GM18909 (cell line): ENCODE results near the gene GAPDHS.

ENCODE experiments used
- ATAC-seq: cut with Tn5 transposase; IDR thresholded peaks from one replicate; pipeline ENCODE4 v1.9.1; 2021; ENCODE audit warnings: mild to moderate bottlenecking; ENCODE audit not compliant: unreplicated experiment, poor library complexity

GAPDHS gene

DNA sequence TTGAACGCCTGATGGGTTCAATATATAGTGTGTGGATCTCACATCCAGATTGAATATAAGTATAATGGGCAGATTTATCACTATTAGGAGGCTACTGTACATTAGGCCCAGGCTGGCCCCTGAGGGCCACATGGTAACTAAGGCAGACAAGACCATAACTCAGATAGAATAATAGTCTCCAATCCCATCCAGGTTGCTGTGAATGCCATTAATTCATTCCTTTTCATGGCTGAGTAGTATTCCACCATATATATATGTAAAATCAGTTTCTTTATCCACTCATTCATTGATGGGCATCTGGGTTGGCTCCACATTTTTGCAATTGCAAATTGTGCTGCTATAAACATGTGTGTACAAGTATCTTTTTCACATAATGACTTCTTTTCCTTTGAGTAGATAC, 44.7 kb downstream of the GAPDHS start:
- no peak for ATAC-seq

DNA sequence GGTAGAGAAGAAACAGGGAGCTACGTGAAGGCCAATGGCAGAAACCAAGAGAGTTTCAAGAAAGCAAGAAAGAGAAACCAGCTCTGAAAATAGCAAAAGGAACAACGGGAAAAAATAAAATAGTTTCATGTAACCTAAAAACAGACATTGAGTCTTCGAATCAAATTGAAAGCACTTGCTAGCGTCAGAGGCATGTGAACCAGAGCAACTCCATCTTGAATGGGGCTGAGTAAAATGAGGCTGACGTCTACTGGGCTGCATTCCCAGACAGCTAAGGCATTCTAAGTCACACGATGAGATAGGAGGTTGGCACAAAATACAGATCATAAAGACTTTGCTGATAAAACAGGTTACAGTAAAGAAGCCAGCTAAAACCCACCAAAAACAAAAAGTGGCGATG, 45.5 kb downstream of the GAPDHS start:
- no peak for ATAC-seq

DNA sequence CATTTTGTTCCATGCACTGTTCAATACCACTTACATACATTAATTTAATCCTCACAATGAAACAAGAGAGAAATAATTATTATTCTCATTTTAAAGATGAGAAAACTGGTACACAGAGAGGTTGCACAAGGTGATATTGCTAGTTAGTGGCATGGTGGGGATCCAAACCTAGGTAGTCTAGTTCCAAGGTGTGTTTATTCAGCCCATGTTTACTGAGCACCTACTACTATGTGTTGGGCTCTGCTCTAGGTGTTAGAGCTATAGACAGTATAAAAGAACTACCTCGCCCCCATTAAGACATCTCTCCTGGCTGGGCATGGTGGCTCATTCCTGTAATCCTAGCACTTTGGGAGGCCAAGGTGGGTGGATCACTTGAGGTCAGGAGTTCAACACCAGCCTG, 49.5 kb downstream of the GAPDHS start:
- ATAC-seq = no peak

DNA sequence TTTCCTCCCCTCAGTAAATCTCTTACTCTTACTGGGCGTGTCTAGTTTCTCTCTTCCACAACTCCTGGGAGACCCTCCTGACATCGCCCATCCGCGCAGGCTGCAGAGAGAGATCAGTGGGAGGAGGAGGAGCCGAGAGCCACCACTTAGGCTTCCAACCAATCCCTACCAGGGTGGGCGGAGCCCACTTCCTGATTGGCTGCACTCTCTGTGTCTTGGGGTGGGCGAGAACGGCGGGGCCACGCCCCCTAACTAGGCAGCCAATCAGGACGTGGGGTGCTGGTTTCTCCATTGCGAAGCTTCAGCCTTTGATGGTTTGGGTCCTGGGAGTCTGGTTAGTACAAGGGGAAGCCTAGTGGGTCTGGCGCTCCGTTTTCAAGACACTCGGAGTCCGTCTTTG, 52.6 kb downstream of the GAPDHS start, which contains the start of gene PMIS2:
Gene PMIS2, plus strand, starts transcription at position 326 of the 400 bp plus-strand sequence. CDS start 87 bp downstream, outside the sequence.
- ATAC-seq = no peak

DNA sequence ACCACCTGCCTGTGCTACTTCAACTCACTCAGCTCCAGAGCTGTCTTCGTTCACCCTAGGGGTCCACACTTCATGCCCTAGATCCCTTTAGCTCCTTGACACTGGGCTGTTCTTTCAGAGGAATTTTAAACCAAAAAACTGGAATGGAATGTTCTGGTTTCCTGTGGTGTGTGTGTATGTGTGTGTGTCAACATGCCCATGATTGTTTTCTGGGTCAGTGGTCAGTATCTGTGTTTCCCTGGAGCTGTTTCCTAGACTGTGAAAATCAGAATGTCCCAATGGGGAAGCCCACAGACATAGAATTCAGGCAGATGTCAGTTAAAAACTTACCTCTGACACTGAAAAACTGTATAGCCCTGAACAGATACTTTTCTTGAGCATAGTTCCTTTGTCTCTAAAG, 54.1 kb downstream of the GAPDHS start:
- ATAC-seq = no peak

DNA sequence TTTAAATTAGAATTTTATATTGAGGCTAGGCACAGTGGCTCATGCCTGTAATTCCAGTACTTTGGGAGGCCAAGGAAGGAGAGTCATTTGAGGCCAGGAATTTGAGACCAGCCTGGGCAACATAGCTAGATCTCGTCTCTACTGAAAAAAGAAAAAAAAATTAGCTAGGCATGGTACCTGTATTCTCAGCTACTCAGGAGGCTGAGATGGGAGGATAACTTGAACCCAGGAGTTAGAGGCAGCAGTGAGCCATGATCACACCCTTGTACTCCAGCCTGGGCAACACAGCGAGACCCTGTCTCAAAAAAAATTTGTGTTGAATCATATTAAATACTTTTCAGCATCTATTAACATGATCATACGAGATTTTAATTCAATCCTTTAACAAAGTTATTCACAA, 57.6 kb downstream of the GAPDHS start:
- ATAC-seq = no peak

DNA sequence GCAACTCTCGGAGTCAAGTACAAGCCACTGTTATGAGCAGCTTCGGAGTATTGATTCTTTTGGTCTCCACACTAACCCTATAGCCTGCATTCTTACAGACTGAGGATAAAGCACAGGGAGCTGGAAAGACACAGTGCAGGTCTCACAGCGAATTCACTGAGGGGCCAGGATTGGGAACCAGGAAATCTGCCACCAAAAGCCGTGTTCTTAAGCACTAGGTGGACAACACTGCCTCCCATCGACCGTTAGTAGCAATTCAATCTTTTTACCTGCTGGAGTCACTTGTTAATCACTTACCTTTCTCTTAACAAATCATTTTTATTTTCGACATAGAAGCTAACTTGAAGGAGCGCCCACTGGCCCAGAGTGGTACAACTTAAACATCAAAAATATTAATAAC, 59.0 kb downstream of the GAPDHS start:
- no peak for ATAC-seq
